Hematopoietic multipotent progenitor cell treated with erythropoietin and hydrocortisone succinate and interleukin-3 and kit ligand, for 8 days (in vitro differentiated cells): ENCODE measurements around the gene AGAP3.
A peak's percentile ranks its signal among the peaks of the same experiment; 100 is the strongest.
"Not testable (repeated sequence)": the region's sequence is repeated elsewhere in the genome, so short reads cannot be mapped to it uniquely, and the experiment has no call there.

Experiments
- DNase-seq: peaks from one replicate; pipeline ENCODE4 v3.0.0-alpha.2; 2015

AGAP3 gene

DNA sequence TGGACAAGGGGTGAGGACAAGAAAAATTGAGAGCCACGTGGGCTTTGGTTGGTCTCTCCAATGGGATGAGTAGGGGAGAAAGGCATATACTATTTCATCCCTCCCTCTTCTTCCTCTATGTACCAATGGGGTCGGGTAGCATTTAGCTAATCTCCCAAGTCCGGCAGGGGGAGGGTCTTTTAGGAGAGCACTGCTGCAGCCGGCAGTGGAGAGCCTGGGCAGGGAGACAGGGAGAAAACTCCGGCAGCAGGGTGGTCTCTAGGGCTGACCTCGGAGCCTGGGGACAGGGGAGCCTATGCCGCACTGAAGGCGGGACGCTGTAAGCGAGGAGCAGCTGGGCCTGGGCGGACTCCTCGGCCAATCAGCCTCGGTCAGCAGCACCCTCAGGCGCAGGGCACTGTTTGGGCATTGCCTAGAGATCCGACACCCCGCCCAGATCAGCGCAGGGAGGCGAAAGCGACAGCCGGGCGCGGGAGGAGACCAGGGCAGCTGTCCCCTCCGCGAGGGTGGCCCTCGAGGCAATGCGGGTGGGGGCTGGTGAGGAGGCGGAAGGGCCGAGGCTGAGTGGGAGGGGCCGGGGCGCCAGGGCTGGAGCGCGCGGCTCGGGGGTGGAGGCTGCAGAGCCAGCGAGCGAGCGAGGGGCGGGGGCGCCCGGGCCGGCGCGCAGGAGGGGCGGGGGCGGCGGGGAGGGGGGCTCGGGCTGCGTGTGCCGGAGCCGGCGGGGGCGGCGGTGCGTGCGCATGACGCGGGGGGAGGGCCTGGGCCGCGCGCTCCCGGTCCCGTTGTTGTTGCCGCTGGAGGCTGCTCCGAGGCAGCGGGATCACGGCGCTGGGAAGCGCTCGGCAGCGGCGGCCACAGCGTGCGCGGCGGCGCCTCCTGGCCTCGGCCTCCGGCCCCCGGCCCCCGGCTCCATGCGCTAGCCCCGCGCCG lies at the start of gene AGAP3:
Gene AGAP3, plus strand, starts transcription at position 785 of the 930 bp plus-strand sequence. CDS start 267 bp downstream, outside the sequence.
- peak; percentile 78 for DNase-seq

DNA sequence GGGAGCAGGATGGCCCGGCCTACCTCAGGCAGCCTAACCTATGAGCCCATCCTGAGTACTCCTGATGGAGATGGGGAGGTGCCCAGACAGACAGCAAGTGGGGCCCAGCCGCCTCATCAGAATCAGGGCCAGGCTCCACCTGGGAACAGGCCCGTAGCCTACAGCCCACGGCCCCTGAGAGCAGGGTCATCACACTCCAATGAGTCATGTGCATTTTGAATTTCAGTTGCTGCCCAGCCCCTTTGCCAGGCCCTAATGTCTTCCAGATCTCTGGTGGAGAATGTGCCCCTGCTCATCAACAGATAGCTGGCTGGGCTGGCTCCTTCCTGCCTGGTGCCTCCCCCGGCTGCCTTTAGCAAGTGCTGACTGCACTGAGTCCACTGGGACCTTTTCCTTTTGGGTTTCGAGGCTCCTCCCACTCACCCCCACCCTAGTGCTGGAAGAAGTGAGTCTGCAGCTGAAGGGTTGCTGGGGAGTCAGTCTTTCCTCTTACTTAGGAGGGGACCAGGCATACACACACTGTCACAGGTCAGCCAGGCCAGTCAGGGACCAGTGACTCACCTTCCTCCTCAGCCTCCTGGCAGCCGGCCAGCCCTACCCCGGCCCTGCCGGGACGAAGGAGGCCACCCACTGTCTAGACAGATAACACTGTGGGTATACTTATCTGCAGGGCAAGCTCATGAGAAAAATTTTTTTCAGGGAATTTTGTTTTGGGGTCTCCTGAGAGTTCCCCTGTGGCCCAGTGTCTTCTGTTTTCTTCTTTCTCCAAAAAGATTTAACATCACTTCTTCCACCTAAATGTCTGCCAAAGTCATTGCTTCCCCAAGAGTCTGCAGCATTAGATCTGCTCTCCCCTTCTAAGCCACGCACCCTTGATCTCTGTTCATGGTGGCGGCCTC lies 47.1 kb upstream of the AGAP3 start:
- peak; percentile 98 for DNase-seq

DNA sequence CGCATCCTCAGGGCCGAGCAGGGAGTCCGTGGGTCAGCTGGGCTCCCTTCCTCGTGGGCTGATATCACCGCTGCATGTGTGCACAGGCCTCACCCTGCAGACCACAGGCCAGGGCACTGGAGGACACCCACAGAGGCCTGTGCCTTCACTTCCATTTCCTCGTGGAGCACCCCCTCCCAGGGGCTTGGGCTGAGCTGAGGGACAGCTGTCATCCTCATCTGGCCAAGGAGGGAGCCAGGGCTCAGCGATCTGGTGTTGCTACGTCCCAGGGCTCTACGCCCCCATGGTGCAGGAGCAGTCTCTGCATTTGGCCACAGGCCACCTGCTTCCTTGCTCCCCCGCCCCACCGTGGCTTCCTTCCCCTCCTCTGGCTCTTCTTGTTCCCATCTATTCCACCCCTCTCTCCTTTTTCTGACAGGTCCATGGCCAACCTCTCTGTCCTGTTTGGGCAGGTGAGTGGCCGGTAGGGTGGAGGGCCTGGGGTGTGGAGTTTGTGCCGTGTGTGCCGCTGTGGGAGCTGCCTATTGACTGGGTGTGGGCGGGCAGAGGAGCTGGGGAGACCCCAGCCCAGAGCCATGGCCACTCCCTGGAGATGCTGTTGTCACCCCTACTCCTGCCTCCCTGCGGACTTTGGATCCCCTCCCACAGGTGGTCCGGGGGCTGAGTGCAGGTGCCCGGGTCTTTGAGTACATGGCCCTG lies 46.3 kb upstream of the AGAP3 start:
- no peak for DNase-seq

DNA sequence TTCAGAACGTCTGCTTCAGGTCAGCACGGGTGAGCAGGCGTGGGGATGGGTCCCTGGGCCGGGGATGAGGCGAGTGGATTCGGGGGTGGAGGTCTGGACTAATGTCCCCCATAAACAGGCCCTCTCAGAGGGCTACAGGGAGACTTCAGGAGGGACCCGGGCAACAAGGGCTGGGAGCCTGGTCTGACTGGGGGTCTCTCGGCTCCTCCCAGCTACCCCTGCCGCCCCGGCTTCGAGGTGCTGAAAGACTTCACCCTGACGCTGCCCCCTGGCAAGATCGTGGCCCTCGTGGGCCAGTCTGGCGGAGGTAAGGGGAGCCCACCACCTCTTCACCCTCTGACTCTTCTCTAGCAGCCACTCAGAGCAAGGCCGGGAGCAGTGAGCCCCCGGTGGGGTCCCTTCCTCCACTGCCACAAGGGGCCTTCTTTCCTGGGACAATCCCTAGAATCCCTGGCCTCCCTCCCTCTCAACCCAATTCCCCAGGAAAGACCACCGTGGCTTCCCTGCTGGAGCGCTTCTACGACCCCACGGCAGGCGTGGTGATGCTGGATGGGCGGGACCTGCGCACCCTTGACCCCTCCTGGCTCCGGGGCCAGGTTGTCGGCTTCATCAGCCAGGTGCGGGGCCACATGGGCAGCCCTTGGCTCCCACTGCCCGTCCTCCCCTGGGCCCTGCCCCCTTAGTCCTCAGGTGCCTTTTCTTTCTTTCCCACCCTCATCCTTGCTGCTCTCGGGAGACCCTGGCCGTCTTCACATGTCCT lies 45.5 kb upstream of the AGAP3 start:
- DNase-seq: no peak

DNA sequence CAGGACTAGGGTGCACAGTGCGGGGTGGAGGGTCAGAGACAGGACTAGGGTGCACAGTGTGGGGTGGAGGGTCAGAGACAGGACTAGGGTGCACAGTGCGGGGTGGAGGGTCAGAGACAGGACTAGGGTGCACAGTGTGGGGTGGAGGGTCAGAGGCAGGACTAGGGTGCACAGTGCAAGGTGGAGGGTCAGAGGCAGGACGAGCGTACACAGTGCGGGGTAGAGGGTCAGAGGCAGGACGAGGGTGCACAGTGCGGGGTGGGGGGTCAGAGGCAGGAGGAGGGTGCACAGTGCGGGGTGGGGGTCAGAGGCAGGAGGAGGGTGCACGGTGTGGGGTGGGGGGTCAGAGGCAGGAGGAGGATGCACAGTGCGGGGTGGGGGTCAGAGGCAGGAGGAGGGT lies 42.8 kb upstream of the AGAP3 start:
- not testable (repeated sequence) for DNase-seq

DNA sequence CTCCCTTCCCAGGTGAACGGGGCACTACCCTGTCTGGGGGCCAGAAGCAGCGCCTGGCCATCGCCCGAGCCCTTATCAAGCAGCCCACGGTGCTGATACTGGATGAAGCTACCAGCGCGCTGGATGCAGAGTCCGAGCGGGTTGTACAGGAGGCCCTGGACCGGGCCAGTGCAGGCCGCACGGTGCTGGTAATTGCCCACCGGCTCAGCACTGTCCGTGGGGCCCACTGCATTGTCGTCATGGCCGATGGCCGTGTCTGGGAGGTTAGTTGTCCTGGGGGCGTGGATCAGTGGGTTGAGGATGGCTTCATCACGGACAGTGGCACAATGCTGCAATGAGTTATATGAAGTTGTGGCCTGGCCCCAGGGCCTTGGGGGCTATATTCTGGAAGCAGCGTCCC lies 42.3 kb upstream of the AGAP3 start:
- DNase-seq: no peak

DNA sequence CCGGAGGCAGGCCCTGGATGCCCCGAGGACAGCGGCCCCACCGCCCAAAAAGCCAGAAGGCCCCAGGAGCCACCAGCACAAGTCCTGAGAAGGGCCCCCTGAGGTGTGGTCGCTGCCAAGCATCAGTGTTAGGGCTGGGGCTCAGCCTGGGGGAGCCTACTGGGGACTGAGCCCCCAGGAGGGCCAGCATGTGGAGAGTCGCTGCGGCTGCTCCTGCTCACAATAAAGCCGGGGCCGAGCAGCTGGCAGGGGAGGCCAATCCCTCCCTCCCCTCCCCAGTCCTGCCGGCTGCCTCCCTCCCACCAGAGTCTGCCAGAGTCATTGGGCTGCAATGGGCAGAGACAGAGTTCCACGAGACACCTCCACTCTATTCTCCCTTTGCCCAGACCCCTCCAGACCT lies 41.0 kb upstream of the AGAP3 start:
- DNase-seq: no peak

DNA sequence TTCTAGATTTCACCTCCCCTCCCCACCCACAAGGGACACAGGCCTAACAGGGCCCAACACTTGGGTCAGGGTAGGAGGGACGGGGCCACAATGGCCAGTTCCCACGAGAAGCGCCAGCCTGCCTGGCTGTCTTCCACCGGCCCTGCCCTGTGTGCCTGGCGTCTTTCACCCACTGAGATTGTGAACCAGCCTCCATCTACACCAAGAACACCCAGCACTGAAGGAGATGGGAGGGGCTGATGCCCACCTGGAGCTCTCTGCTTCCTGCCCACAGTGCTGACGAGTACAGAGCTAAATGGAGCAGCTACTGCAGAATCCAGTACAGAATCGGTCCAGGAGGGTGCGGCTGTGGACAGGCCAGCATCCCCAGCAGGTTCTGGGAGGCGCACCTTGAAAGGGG lies 40.3 kb upstream of the AGAP3 start:
- no peak for DNase-seq

DNA sequence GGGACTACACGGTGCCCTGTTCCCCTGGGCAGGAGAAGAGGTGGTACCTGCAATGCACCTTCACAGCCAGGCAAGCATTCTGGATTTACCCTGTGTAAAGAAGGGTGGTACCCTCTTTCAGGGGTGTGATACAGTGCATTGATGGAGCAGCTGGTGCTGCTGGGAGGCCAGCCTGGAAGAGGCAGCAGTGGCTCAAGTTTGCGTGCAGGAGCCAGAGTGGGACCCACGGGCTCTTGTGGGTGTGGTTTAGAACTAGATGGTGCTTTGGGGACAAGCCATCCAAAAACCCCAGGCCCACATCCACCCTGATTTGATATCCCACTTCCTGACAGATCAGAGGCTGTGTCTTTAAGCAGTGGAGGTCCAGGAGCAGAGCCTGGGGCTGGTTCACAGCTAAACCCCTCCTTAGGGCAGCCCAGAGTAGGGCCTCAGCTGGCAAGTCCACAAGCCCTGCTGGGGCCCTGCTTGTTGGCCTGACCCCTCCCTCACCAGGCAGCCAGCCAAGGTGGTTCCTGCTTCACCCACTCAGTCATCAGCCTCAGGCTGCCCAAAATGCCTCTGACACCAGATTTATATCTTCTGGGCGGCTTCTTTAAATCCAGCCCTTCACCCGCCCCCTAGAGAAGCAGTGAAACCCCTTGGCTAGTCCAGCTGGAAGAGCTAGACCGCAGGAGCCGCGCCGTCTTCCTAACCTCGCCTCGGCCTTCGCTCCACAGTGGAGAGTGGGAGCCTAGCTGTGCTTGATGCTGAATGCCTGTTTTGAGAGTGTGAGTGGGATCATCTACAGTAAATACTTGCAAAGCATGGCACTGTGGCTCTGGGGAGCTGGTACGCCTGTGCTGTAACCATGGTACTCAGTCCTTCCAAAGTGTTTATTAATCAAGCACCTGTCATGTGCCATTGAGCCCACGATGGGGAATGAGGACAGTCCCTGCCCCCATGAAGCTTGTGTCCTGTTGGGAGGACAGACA lies 39.4 kb upstream of the AGAP3 start:
- peak; percentile 69 for DNase-seq

DNA sequence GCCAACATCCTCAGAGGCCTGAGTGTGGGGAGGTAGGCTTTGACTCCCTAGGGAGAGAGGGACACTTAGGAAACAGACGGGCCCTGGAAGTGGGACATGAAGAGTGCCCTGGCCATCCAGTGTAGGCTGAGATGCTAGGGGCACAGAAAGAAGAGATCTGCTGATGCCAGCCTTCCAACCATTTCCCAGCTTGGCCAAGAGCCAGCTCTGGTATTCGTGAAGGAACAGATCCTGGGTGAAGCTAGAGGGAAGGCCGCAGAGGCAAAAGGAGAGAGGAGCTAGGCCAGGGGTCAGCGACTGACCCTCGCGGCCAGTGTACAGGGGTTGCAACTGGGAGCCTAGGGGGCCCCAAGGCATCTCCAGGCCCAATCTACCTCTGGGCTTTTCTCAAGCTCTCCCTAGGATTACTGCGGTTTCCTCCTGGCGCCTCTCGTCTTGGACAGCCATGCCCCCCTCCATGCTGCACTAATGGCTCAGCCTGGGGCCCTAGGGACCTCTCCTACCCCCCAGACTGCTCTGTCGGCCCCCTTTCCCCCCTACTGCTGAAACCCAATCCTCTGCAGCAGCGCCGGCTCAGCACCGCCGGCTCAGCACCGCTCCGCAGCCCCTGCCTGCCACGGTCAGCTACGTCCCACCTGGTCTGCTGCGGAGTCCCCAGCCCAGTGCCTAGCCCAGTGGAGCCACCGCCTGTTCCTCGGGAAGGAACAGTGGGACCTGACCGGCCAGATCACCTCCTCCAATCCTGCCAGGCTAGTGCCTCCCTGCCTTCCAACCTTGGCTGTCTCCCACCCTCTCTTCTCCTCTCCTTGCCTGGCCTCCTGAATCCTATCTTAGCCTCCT lies 38.1 kb upstream of the AGAP3 start, which contains the start of gene ASIC3:
Gene ASIC3, plus strand, starts transcription at position 556 of the 840 bp plus-strand sequence. CDS start 355 bp downstream, outside the sequence.
- DNase-seq: no peak

DNA sequence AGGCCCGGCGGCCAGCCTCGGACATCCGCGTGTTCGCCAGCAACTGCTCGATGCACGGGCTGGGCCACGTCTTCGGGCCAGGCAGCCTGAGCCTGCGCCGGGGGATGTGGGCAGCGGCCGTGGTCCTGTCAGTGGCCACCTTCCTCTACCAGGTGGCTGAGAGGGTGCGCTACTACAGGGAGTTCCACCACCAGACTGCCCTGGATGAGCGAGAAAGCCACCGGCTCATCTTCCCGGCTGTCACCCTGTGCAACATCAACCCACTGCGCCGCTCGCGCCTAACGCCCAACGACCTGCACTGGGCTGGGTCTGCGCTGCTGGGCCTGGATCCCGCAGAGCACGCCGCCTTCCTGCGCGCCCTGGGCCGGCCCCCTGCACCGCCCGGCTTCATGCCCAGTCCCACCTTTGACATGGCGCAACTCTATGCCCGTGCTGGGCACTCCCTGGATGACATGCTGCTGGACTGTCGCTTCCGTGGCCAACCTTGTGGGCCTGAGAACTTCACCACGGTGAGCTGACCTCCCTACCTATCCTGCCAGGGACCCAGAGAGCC lies 37.3 kb upstream of the AGAP3 start:
- no peak for DNase-seq

DNA sequence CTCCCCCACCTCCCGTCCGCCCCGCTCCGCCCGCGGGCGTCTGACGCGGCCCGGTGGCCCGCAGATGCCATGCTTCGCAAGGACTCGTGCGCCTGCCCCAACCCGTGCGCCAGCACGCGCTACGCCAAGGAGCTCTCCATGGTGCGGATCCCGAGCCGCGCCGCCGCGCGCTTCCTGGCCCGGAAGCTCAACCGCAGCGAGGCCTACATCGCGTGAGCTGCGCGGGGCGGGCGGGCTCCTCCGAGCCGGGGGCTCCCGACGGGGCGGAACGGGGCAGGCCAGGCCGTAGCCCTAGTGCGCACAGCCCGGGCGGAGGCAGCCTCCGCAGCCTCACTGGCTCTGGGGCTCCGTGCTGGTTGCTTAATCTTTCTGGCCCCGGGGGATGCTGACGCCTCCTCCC lies 35.2 kb upstream of the AGAP3 start:
- peak; percentile 59 for DNase-seq

DNA sequence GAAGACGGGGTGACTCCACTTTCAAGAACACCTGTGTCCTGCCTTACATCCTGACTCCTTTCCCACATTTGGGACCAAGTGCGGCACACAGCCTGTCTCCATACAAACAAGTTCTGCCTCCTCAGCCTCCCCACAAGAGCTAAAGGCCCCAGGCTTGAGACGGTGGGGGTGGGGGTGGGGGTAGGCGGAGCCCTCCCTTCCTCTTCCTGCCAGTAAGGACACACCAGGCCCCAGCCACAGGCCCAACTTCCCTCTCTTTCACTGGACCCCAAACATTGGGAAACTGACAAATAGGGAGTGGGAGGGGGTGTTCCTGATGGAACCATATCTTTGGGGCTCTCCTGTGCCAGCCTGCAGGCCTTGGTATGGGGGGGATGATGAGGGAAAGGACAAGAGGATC lies 33.2 kb upstream of the AGAP3 start:
- DNase-seq: no peak

DNA sequence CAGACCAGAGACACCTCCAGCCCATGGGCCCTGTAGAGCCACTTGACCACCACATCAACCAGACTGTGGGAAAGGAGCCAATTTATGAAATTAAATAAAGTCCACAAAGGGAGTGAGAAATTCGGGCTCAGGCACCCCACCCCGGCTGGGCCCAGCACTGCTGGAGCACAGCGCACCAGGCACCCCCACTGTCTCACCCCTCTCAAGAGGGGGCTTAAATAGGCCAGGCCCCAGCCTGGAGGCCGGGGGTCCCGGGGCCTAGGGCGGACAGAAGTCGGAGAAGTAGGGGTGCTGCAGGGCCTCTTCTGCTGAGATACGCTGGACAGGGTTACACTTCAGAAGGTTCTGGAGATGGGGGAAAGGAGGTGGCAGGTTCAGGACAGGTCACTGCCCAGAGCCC lies 32.5 kb upstream of the AGAP3 start:
- no peak for DNase-seq

DNA sequence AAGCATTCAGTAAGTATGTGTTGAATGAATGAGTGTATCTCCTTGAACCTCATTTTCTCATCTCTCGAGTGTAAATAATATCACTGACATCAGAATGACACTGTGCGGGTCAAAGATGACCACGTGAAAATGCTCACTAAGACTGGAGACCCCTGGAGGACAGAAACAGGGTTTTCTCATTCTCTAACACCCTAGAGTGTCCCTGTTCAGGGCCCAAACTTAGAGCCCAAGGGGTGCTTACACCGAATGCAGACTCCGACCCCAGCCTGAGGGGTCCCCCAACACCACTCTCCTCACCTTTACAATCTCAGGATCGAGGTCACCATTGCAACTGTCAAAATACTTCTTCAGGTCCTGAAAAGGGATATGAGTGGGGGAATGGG lies 30.0 kb upstream of the AGAP3 start:
- no peak for DNase-seq

DNA sequence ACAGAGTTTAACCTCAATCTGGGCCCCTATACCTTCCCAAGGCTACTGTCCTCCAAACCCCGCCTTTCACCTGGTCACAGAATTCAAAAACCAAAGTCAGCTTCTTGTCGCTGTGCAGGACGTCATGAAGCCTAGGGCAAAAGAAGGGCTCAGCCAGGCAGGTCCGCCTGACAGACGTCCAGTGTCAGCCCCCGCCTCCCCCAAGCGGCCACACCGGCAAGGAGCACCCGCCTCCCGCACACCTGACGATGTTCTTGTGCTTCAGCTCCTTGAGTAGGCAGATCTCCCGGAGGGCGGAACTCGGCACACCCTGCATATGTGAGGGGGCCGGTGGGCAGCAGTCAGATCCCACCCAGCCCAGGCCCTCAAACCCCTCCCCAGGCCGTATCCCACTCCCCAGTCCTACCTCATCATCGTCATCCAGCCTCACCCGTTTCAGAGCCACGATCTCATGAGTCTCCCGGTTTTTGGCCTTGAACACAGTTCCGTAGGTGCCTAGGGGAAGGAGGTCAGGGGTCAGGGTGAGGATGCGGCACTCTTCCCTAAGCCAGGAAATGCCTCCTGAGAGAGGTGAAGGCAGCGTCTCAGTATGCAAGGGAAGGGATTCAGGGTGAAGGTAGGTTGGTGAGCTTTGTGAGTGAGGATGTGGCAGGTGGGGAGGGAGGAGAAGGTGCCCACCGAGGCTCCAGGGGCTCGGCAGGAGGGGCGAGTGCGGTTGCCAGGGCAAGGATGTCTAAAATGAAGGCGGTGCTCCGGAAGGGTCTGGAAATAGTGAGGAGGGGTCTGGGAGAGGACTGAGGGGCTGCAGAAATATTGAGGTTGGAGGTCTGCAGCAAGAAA lies 29.4 kb upstream of the AGAP3 start:
- DNase-seq: no peak

DNA sequence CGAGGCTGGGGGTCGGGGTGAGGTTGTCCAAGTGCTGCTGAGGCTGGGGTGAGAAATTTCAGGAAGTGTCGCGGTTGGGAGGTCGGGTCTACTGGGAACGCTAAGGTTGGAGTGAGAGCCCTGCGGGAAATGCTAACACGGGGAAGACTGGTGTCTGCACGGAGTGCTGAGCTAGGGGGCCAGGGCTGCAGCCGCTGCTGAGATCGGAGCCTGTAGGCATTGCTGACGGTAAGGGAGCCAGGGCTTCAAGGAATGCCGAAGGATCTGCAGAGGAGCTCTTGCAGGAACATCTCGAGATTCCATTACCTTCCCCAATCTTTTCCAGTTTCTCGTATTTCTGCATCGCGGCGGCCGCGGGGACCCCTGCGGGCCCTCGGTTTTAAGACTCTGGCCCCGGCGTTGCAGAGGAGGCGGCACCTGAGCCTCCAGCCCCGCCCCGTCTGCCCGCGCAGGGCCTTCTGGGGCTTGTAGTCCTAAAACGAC lies 28.7 kb upstream of the AGAP3 start, which contains the start of gene CDK5:
Gene CDK5, minus strand, starts transcription at position 392 of the 483 bp plus-strand sequence. Its CDS starts 49 bp downstream, at position 343.
- DNase-seq: no peak
